Measurements from ENCODE around the gene SLC41A3.
"Not testable (repeated sequence)": the region's sequence is repeated elsewhere in the genome, so short reads cannot be mapped to it uniquely, and the experiment has no call there.

Gene SLC41A3

DNA sequence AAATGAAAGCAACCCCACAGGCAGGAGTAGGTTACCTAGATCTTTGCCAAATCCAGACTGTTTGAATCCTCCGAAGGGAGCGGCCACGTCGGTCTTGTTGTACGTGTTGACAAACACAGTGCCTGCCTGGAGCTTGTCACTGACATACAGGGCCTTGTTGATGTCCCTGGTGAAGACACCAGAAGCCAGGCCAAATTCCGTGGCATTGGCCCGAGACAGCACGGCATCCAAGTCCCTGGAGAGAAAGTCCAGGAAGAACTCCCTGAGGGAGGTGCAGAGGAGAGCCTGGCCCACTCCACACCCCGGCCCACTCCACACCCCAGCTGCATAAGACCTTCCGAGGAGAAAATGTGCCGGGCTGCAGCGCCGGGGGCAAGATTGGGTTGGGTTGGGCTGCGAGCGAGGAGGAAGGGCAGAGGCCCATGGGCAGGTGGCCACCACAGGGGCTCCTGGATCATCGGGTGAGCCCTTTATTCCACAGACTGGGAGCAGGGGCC is 21.8 kb upstream of the SLC41A3 start:
- DNase-seq, result no peak

DNA sequence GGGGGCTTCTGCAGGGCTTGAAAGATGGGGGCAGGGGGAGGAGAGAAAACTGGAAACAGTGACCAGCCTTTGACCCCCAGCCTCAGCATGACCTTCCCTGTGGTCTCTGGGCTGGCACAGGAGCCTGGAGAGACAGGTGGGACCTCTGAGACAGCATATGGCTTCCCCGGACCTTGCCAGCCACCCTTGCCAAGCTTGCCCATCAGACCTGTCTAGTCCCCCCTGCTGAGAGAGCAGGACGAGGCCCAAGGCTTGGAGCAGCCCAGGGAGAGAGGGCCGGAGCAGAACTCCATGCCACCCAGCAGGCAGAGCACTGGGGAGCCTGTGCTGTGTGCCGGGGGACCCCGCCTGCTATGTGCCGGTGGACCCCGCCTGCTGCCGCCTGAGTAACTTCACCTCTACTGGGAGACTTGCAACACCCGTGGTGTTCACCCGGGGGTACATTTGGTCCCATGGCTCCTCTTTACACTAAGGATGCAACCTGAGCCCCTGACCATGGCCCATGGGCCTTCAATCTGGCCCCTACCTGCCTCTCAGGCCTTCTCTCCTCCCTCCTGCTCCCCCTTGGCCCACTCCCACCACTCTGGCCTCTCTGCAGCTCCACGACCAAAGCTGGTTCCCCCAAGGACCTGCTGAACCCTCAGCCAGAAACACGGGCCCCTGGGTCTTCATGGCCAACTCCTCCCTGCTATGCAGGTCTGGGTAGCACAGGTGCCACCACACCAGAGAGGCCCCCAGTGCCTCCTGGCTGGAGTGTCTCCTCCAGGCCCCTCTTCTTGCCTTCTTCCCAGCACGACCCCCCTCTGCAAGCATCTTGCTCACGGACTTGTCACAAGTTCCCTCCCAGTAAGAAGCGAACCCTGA is 21.1 kb upstream of the SLC41A3 start:
- DNase-seq, result no peak

DNA sequence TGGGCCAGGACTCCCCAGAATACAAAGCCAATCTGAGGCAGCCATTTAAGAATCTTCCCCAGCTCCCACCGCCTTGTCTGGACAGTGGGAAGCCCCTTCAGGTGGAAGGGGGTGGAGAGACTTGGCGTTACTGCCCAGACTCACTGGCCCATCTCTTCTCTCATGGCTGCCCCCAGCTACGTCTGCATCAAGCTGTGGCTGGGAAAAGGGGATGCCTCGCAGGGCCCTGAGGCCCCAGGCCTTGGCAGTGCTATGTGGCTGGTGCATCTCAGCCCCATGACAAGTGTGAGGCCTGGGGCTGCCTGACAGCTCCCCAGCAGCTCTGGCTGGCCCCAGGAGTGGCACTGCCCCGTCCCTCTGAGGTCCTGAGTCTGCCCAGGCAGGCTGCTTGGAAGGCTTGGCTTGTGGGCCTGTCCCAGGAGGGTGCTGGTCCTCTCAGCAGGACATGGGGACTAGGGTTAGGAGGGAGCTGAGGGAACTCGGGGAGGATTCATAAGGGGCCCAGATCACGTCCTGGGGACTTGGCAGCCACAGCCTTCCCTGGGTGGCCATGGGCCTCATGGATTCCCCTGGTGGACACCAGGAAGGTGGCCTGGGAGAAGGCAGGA is 20.2 kb upstream of the SLC41A3 start:
- no peak for DNase-seq

DNA sequence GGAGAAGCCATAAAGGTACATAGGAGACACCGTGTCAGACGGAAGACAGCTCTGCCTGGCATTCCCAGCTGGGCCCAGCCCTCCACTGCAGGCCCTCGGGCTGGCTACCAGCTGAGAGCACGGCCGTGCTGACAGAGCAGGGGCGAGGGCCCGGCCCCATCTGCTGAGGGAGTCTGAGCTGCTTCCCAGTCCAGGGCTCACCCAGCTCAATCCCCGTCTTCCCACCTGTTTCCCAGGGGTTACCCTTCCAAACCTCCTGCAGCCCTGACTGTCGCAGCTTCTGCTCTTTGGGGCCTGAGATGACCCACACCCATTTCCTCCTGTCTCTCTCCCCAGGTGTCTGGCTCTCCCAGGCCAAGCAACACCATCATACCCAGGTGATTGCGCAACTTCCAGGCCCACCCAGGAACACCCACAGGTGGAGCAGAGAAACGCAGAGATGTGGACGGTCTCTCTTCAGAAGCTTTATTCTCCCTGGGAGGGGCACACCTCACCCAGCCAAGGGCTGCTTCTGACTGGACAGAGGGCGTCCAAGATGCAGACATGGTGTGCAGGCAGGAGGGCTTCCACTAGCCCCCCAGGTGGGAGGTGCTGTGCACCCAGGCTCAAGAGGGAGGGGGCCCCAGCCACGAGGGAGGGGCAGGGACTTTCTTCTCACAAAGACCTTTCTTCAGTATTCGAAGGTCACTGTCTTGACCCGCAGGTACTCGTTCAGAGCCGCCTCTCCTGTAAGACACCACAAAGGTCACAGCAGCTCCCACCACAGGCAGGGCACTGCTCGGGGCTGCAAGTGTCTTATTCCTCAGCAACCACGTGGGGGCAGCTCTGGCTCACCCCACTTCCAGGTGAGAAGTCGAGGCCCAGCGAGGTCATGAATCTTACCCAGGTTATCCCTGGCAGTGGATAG is 19.4 kb upstream of the SLC41A3 start:
- no peak for DNase-seq

- no peak for DNase-seq
These were observed 18.6 kb upstream of the SLC41A3 start for GRCh38 chr3:126102530-126102951.

DNA sequence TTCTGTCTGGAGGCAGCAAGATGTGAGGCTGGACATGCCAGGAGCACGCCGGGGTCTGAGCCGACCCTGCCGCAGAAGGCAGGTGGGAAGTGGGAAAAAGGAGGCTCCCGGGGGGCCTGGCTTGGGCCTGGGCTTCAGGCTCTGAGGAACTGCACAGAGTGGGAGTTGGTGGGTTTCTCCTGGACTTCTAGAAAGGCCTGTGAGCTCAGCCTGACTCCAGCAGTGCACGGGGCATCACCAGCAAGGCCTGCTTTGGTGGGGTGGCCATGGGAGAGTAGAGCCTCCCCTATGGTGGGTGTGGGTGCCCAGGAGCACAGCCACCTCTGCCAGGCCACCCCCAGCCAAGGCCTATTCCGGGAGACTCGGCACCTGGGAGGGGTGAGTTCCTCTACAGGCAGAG is 18.1 kb upstream of the SLC41A3 start:
- no peak for DNase-seq

GRCh38 chr3:126101521-126101982 is 17.6 kb upstream of the SLC41A3 start:
- no peak for DNase-seq

- no peak for DNase-seq
These were observed 16.8 kb upstream of the SLC41A3 start for GRCh38 chr3:126100634-126101301.

- DNase-seq, result no peak
These were observed 16.3 kb upstream of the SLC41A3 start for GRCh38 chr3:126100269-126100633.

DNA sequence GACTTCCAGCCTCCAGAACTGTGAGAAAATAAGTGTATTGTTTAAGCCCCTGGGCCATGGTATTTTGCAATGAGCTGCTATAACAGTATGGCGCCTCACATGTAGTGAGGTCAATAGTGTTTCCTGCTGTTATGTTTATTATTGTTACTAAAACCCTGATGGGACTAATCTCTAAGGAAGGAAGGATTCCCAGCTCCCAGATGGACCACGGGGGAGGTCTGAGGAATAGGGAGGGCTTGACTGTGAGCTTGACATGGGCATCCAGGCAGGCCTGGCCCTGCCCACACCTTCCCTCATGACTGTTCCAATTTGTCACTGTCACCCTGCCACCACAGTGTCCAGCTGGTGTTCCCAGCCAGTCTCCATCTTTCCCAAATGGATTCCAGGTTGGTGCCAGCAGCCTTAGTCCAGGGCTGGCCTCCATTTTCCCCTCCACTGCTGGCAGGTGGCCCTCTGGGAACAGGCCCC is 14.5 kb upstream of the SLC41A3 start:
- no peak for DNase-seq

- no peak for DNase-seq
These were observed 13.9 kb upstream of the SLC41A3 start for GRCh38 chr3:126097801-126098200.

- not testable (repeated sequence) for DNase-seq
These were observed 12.3 kb upstream of the SLC41A3 start for GRCh38 chr3:126096274-126096673.

DNA sequence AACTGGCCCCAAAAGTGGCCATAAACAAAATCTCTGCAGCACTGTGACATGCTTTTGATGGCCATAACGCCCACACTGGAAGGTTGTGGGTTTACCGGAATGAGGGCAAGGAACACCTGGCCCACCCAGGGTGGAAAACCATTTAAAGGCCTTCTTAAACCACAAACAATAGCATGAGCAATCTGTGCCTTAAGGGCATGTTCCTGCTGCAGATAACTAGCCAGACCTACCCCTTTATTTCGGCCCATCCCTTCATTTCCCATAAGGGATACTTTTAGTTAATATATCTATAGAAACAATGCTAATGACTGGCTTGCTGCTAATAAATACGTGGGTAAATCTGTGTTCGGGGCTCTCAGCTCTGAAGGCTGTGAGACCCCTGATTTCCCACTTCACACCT is 8.2 kb upstream of the SLC41A3 start:
- DNase-seq, result not testable (repeated sequence)

DNA sequence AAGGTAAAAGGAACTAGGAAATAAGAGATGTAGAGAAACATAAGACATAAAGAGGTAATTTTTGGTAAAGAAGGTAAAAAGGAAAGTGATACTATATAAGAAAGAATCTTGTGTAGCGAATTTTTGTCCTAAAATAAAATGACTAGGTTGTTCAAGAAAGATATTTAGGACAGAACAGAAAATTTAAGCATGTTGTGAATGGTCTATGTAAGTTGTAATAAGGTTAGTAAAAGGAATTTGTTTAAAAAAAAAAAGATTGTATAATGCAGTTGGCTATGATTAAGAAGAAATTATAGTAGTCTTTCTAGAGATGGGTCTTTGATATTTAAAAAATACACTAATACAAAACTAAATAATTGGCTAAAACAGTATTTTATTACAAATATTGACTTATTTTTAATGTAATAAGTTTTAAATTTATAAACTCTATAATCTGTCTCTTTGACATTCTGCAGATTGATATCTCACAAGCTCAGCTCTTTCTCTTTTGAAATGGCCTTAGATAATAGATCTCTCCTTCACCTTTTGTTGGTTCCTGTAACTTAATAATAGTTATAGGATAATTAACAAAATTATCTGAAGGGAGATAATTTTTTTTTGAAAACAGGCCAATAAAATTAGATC is 3.7 kb upstream of the SLC41A3 start:
- no peak for DNase-seq

GRCh38 chr3:126085841-126086240 is 1.9 kb upstream of the SLC41A3 start:
- DNase-seq, result no peak

- DNase-seq, result no peak
These were observed 1.4 kb upstream of the SLC41A3 start for GRCh38 chr3:126085276-126085675.

DNA sequence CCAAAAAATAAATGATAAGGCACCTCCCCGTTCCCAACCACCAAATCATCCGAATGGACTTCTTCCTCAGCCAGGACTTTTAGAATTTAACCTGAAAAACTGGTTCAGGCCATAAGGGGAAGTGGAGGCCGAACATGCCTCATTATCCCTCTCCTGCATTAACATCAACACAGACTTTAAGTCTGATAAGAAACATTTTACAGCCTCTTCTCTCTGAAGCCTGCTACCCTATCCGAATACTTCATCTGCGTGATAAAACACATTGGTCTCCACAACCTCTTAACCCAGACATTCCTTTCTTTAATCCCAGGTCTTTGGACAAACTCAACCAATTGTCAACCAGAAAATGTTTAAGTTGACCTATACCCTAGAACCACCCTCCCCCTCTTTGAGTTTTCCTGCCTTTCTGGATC is 850 bp upstream of the SLC41A3 start:
- no peak for DNase-seq

DNA sequence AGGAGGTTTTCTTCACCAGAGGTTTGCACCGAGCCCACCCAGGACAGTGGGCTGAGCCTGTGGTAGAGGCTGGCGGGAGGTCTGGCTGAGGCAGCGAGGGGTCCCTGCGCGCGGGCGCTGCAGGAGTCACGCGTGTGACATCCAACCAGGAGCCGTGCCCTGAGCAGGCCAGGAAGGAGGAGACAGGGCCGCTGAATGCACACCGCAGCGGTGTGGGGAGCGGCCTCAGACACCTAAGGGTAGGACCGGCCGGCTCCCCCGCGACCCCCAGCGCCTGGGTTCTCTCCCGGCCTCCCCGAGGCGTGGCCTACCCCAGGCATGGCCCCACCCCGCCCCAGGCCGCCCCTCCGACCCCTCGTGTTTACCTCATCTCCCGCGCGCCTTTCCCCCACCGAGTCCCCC is 412 bp downstream of the SLC41A3 start:
- peak; percentile 26 for DNase-seq

DNA sequence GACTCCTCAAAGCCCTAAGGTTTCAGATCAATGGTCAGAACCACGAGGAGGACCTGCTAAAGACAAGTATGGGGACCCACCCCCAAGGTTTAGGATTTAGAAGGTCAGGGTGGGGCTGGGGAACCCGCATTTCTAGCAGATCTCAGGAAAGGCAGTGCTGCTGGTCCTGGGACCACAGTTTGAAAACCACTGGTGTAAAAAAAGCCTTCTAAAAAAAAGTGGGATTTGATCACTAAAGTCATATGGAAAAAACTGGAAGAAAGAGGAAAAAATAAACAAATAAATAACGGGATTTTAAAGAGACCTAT is 832 bp downstream of the SLC41A3 start:
- DNase-seq, result no peak

DNA sequence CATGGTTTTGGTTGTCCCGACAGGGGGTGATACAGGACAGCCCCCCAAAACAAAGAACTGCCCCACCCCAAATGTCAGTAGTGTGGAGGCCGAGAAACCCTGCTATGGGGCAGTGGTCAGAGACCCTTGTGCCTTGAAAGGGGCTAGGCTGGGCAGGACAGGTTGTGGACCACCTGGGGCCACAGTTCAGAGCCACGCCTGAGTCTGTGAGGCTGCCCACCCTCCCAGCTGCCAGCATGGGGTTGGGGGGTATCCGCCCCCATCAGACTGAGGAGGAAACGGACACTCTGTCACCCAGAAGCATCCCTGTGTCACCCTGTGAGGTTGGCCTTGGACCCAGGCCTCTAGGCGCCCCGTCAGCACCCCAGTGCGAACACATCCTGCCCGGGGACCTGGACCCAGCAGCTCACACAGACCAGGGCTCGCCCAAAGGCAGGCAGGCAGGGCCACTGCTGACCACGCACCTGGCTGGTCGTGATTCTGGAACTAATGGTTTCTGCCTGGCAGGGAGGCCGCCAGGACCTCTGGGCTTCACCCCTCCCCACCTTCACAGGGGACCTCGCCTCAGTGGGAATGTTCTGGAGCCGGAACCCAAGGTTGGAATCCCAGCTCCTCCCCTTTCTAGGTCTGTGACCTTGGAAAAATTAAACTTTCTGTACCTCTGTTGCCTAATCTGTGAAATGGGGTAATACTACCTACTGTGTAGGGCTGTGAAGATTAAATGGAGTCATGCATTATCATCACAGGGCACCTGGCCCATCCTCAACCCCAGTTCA is 1.4 kb downstream of the SLC41A3 start:
- DNase-seq, result no peak

DNA sequence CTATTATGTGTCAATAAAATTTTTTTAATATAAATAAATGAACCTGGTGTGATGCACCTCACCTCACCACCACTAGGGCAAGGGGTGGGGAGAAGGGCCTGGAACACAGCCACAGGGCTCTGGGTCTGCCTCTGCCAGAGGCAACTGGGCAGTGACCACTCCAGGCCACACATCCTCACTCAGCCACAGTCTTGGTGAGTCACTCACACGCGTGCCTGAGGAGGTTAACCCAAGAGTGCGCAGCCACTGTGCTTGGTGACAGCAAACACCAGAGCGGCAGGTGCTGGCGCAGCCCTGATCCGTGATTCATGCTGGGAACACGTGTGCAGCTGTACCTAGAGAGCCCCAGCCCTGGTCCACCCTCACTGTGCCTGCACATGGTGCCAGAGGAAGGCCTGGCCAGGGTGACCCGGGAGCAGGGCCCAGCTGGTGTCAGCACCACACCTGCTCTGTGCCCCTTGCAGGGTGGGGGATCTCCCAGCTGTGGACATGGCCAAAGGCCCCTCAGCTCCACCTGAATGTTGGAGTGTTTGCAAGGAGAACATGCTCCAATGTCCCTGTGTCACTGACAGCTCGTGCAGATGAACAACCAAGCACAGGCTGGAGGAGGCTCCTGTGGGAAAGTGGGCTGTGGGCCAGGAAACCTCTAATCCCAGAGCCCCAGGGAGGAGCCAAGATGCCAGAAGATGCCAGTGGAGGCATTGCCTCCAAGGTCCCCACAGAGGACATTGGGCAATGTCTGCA is 2.1 kb downstream of the SLC41A3 start:
- DNase-seq, result no peak
